GM23338 (cell line): ENCODE data around the gene MFSD11. TPM values are rescaled to one million over a fixed set of nuclear protein-coding genes. Genes with fewer than 3 reads are reported as not detected.

Experiments
- ATAC-seq: fragments of 200-7000 bp; cut with Tn5 transposase; 3 replicates; pipeline ENCODE4 v1.9.1; 2020
- DNase-seq: peaks from one replicate; pipeline ENCODE4 v3.0.0-alpha.2; 2015; ENCODE audit warnings: low spot score
- H2AFZ ChIP-seq: fragments of 200-600 bp; sonication (generic); 2 replicates; pipeline ENCODE4 v1.8.0; 2016; ENCODE audit warnings: antibody characterized with exemption, mild to moderate bottlenecking, moderate library complexity
- H3F3A ChIP-seq: fragments of 200-600 bp; sonication (generic); replicated peaks from 2 replicates; pipeline ENCODE4 v1.8.0; 2017; ENCODE audit warnings: antibody characterized with exemption, mixed run types, low read depth
- H3K27ac ChIP-seq: fragments of 200-600 bp; sonication (generic); 2 replicates; pipeline ENCODE4 v1.6.1; 2016; ENCODE audit warnings: low read depth
- H3K27me3 ChIP-seq: fragments of 200-600 bp; sonication (generic); 2 replicates; pipeline ENCODE4 v1.8.0; 2016; ENCODE audit warnings: mild to moderate bottlenecking, mixed run types, moderate library complexity; ENCODE audit not compliant: insufficient read depth
- H3K36me3 ChIP-seq: fragments of 200-600 bp; sonication (generic); 2 replicates; pipeline ENCODE4 v1.8.0; 2016; ENCODE audit warnings: mild to moderate bottlenecking; ENCODE audit not compliant: insufficient read depth
- H3K4me1 ChIP-seq: fragments of 200-600 bp; sonication (generic); 2 replicates; pipeline ENCODE4 v1.8.0; 2016; ENCODE audit warnings: mild to moderate bottlenecking, moderate library complexity; ENCODE audit not compliant: insufficient read depth
- H3K4me2 ChIP-seq: fragments of 200-600 bp; sonication (generic); 2 replicates; pipeline ENCODE4 v1.7.1; 2017; ENCODE audit warnings: mixed run types
- H3K4me3 ChIP-seq: fragments of 200-600 bp; sonication (generic); 2 replicates; pipeline ENCODE4 v1.6.1; 2016; ENCODE audit warnings: mixed run types
- H3K79me2 ChIP-seq: fragments of 200-600 bp; sonication (generic); replicated peaks from 2 replicates; pipeline ENCODE4 v1.8.0; 2017; ENCODE audit warnings: mild to moderate bottlenecking; ENCODE audit not compliant: insufficient read depth
- H3K9me2 ChIP-seq: fragments of 200-600 bp; sonication (generic); 2 replicates; pipeline ENCODE4 v1.8.0; 2017; ENCODE audit not compliant: insufficient read depth
- H4K20me1 ChIP-seq: fragments of 200-600 bp; sonication (generic); replicated peaks from 2 replicates; pipeline ENCODE4 v1.8.0; 2017; ENCODE audit warnings: mild to moderate bottlenecking; ENCODE audit not compliant: insufficient read depth
- H3K27ac Mint-ChIP-seq: 2 replicates; pipeline ENCODE4 v1.8.0; 2020; ENCODE audit warnings: inconsistent platforms, mild to moderate bottlenecking, moderate library complexity, mixed read lengths
- H3K27me3 Mint-ChIP-seq: 3 replicates; pipeline ENCODE4 v1.8.0; 2022; ENCODE audit warnings: low read depth, mild to moderate bottlenecking, moderate library complexity, mixed read lengths, inconsistent platforms; ENCODE audit not compliant: insufficient read depth, poor library complexity
- H3K36me3 Mint-ChIP-seq: 3 replicates; pipeline ENCODE4 v1.8.0; 2021; ENCODE audit warnings: low read depth, mild to moderate bottlenecking, inconsistent platforms, moderate library complexity, mixed read lengths
- H3K4me1 Mint-ChIP-seq: 3 replicates; pipeline ENCODE4 v1.8.0; 2020; ENCODE audit warnings: mild to moderate bottlenecking, inconsistent platforms, mixed read lengths
- H3K4me3 Mint-ChIP-seq: 3 replicates; pipeline ENCODE4 v1.8.0; 2021; ENCODE audit warnings: moderate library complexity, mild to moderate bottlenecking, inconsistent platforms, mixed read lengths
- H3K9me3 Mint-ChIP-seq: 3 replicates; pipeline ENCODE4 v1.8.0; 2020; ENCODE audit warnings: moderate library complexity, mild to moderate bottlenecking, inconsistent platforms, mixed read lengths
- CREB1 ChIP-seq: fragments of 250-450 bp; sonication (Bioruptor Pico); IDR thresholded peaks from 2 replicates; pipeline ENCODE4 v1.5.0; 2020; ENCODE audit warnings: low read depth, mild to moderate bottlenecking, moderate library complexity
- CTCF ChIP-seq, 2 experiments: fragments of 200-600 bp in 1 of 2; sonication (generic) in 1 of 2; conservative IDR thresholded peaks; 2 replicates each; pipeline versions ENCODE4 v1.5.1 to v1.6.1; 2016 to 2017; ENCODE audit warnings: antibody characterized with exemption in 2 of 2, low read depth in 2 of 2, mild to moderate bottlenecking in 2 of 2, moderate library complexity in 1 of 2
- ETS1 ChIP-seq: IDR thresholded peaks from 2 replicates; pipeline ENCODE4 v1.6.1; 2016; ENCODE audit warnings: antibody characterized with exemption
- NANOG ChIP-seq: IDR thresholded peaks from 2 replicates; pipeline ENCODE4 v1.6.1; 2016; ENCODE audit warnings: antibody characterized with exemption, borderline replicate concordance
- POLR2AphosphoS5 ChIP-seq: IDR thresholded peaks from 2 replicates; pipeline ENCODE4 v1.6.1; 2016; ENCODE audit warnings: antibody characterized with exemption, low read depth
- REST ChIP-seq: IDR thresholded peaks from one replicate; pipeline ENCODE4 v1.6.1; 2018; ENCODE audit warnings: antibody characterized with exemption; ENCODE audit not compliant: unreplicated experiment
- ZNF331 ChIP-seq: fragments of 250-450 bp; sonication (Bioruptor Pico); IDR thresholded peaks from 2 replicates; pipeline ENCODE4 v1.5.0; 2020; ENCODE audit warnings: low read depth, mild to moderate bottlenecking, moderate library complexity
- polyA plus RNA-seq: library from polyadenylated mRNA; unstranded; fragments of >200 nt; fragmentation: Nextera tagmentation; extraction: Ambion mirVana; gene quantifications from 2 replicates; pipeline ENCODE4 v1.2.1, GENCODE V29; 2016
- total RNA-seq: library from RNA; depleted of rRNA; stranded (reverse); fragments of >200 nt; shearing (Covaris generic); gene quantifications from 2 replicates; pipeline ENCODE4 v1.2.3, GENCODE V29; 2014

Gene MFSD11
- total and polyA plus RNA-seq, 2 experiments from 2014 or later = 10.2 to 35.3 TPM

- Histone ChIP-seq H3K27ac (no peak overlapping the region), H3K79me2 (no peaks in the 10 kb centered on the region), H3F3A (no peaks in the 10 kb centered on the region), H4K20me1 (no peaks in the 10 kb centered on the region), H3K4me3 (no peak overlapping the region), H3K36me3 (0 out of 2 replicates have a peak, but pooled peaks cover 5% of the 10 kb centered on the region), H3K9me2 (no peaks in the 10 kb centered on the region), H2AFZ (no peak overlapping the region), H3K27me3 (no peaks in the 10 kb centered on the region), H3K4me1 (no peaks in the 10 kb centered on the region), H3K4me2 (no peak overlapping the region)
- ATAC-seq = no peak
- peaks cover 3% of the 10 kb centered on the region for H3K27me3 Mint-ChIP-seq
- no peak for DNase-seq
- H3K9me3 Mint-ChIP-seq = no peaks in the 10 kb centered on the region
- no peak for TF ChIP-seq CREB1
- H3K36me3 Mint-ChIP-seq = peaks cover 34% of the 10 kb centered on the region
- no peak overlapping the region for H3K4me3 Mint-ChIP-seq
- no peaks in the 10 kb centered on the region for H3K4me1 Mint-ChIP-seq
- no peak overlapping the region for H3K27ac Mint-ChIP-seq
These were observed 9.9 kb downstream of the MFSD11 start for GRCh38 chr17:76747716-76748363.

- H3K4me1 Mint-ChIP-seq = no peaks in the 10 kb centered on the region
- Histone ChIP-seq H3K9me2 (no peaks in the 10 kb centered on the region), H3F3A (no peaks in the 10 kb centered on the region), H3K4me2 (no peak overlapping the region), H3K4me1 (no peaks in the 10 kb centered on the region), H4K20me1 (no peaks in the 10 kb centered on the region), H3K4me3 (no peak overlapping the region), H3K36me3 (0 out of 2 replicates have a peak, but pooled peaks cover 5% of the 10 kb centered on the region), H3K27ac (no peak overlapping the region), H2AFZ (no peak overlapping the region), H3K27me3 (no peaks in the 10 kb centered on the region), H3K79me2 (no peaks in the 10 kb centered on the region)
- H3K4me3 Mint-ChIP-seq = no peak overlapping the region
- H3K36me3 Mint-ChIP-seq = peaks cover 34% of the 10 kb centered on the region
- TF ChIP-seq NANOG (no peak), POLR2AphosphoS5 (no peak)
- H3K9me3 Mint-ChIP-seq = no peaks in the 10 kb centered on the region; the same call in 2 of the 3 replicates
- no peak overlapping the region for H3K27ac Mint-ChIP-seq
- DNase-seq (no peak), ATAC-seq (no peak)
- peaks cover 3% of the 10 kb centered on the region for H3K27me3 Mint-ChIP-seq
These were observed 10.7 kb downstream of the MFSD11 start for GRCh38 chr17:76748657-76749056.

DNA sequence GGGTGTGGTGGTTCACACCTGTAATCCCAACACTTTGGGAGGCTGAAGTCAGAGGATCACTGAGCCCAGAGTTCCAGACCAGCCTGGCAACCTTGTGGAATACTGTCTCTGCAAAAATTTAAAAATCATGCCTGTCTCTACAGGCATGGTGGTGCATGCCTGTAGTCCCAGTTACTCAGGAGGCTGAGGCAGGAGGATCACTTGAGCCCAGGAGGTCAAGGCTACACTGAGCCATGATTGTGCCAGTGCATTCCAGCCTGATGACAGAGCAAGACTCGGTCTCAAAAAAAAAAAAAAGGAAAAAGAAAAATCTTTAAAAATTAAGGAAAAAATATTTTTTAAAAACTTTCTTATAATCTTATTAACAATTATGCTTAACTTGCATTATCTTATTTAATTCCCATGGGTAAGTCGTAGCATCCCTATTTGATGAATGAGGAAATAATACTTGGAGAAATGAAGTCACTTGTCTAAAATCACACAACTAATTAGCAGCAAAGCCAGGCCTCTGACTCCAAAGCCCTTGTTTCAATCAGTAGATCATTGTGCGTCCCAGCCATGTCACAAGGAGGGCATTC is 13.6 kb downstream of the MFSD11 start:
- H4K20me1 ChIP-seq = no peaks in the 10 kb centered on the region
- H3K27me3 ChIP-seq = no peaks in the 10 kb centered on the region
- H3K27ac Mint-ChIP-seq = no peak overlapping the region
- DNase-seq = no peak
- no peaks in the 10 kb centered on the region for H3K4me1 Mint-ChIP-seq
- no peaks in the 10 kb centered on the region for H3F3A ChIP-seq
- no peaks in the 10 kb centered on the region for H3K4me1 ChIP-seq
- no peak overlapping the region for H2AFZ ChIP-seq
- no peaks in the 10 kb centered on the region for H3K79me2 ChIP-seq
- no peak overlapping the region for H3K4me3 Mint-ChIP-seq
- no peaks in the 10 kb centered on the region; the same call in 2 of the 3 replicates for H3K9me3 Mint-ChIP-seq
- H3K36me3 Mint-ChIP-seq = peaks cover 13% of the 10 kb centered on the region; the same call in 2 of the 3 replicates
- no peak for ATAC-seq
- no peak overlapping the region for H3K27ac ChIP-seq
- no peaks in the 10 kb centered on the region for H3K9me2 ChIP-seq
- no peaks in the 10 kb centered on the region for H3K36me3 ChIP-seq
- H3K4me3 ChIP-seq = no peak overlapping the region
- no peak overlapping the region for H3K4me2 ChIP-seq
- peaks cover 3% of the 10 kb centered on the region for H3K27me3 Mint-ChIP-seq
- no peak for TF ChIP-seq ZNF331 (CRISPR knock-in tag)
- TF ChIP-seq REST = no peak
- TF ChIP-seq CTCF (conservative IDR thresholded peaks at IDR 0.05; ENCODE audit: low read depth in 2 of 2) = no peak
- no peak for TF ChIP-seq ETS1
- TF ChIP-seq NANOG = no peak
